SH-SY5Y (cell line): ENCODE results near the gene SMARCD1.

Experiments
- GATA2 ChIP-seq: IDR thresholded peaks from 2 replicates; pipeline ENCODE4 v1.6.1; 2011; ENCODE audit warnings: mild to moderate bottlenecking, low read depth, low read length
- GATA3 ChIP-seq: IDR thresholded peaks from 2 replicates; pipeline ENCODE4 v1.6.1; 2011; ENCODE audit warnings: low read depth, mild to moderate bottlenecking, low read length, moderate library complexity

SMARCD1 gene

DNA sequence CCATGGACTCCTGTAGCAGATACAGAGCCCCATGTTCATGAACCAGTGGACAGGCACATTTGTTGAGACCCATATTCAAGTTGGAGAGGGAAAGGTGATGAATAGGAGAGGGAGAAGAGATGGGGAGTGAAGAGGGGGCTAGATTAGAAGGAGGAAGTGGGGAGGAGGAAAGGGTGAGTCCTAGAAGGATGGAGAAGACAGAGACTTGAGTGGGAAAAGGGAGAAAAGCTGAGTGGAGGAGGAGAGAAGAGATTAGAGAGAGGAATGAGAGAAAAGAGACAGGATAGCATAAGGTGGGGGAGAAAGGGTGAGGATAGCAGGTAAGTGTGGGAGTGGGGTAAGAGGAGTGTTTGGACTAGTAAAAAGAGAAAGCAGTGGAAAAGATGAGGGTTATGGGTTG, 32.6 kb upstream of the SMARCD1 start:
- TF ChIP-seq GATA2 (no peak), GATA3 (no peak)

GRCh38 chr12:50052964-50053363, 32.2 kb upstream of the SMARCD1 start:
- TF ChIP-seq GATA3 (no peak), GATA2 (no peak)

- TF ChIP-seq GATA3 (no peak), GATA2 (no peak)
These were observed 31.6 kb upstream of the SMARCD1 start for GRCh38 chr12:50053583-50053982.

GRCh38 chr12:50055831-50056638, 29.1 kb upstream of the SMARCD1 start:
- TF ChIP-seq GATA2: no peak
- no peak for TF ChIP-seq GATA3

DNA sequence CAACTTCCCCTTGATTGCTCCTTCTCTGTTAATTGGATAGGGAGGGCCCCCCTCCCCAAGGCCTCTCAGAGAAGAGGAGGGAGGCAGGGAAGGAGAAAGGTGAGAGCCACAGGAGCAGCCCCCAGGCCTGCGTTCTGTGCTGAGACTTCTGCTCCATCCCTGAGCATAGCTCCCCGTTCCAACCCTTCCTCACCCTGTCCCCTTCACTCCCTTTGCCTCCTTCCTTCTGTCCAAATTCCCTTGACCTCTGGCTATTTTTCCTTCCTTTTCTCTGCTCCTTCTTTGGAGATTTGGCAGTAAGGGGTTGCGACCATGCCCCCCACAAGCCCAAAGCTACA, 28.5 kb upstream of the SMARCD1 start:
- TF ChIP-seq GATA2: no peak
- no peak for TF ChIP-seq GATA3

DNA sequence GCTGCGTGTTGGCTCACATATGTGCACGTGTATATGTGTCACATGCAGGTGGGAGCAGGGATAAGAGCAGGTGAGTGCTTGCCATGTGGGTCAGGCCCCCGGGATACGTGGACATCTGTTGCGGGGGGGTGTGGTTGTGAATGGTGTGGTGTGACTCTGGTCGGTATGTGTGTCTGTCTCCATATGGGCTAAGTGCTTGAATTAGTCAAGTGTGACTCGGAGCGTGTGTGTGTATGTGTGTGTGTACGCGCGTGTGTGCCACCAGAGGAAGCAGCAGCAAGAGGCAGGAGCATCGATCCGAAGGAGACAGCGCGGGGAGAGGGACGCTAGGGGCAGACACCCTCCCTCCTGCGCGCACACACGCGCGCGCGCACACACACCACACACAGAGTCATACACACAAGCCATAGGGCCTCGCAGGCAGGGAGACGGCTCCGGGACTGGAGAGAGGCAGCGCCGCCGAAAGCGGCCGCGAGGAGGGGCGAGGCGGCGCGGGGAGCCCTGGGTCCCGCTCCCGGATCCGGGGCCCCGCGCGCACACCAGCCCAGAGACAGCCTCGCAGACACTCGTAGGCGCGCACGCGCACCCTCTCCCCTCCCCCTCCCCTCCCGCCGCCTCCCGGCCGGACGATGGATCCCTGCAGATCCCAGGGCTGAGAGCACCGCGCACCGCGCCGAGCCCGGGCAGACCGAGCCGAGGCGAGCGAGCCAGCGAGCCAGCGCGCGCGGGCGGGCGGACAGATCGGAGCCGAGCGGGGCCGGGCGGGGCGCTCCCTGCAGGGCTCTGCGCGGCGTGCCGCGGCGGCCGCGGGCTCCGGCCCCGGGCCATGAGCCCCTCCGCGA, 27.9 kb upstream of the SMARCD1 start, which contains the start of gene ASIC1:
TSS of gene ASIC1 (plus strand) at position 597 of the 842 bp plus-strand sequence. CDS start 1,171 bp downstream, outside the sequence.
- no peak for TF ChIP-seq GATA3
- no peak for TF ChIP-seq GATA2

- TF ChIP-seq GATA3 (no peak), GATA2 (no peak)
These were observed 27.1 kb upstream of the SMARCD1 start for GRCh38 chr12:50057896-50058670.

- TF ChIP-seq GATA3 (no peak), GATA2 (no peak)
These were observed 26.3 kb upstream of the SMARCD1 start for GRCh38 chr12:50058743-50059312.

- TF ChIP-seq GATA2 (no peak), GATA3 (no peak)
These were observed 25.6 kb upstream of the SMARCD1 start for GRCh38 chr12:50059440-50060119.

- TF ChIP-seq GATA3 (no peak), GATA2 (no peak)
These were observed 25.0 kb upstream of the SMARCD1 start for GRCh38 chr12:50060120-50060468.

DNA sequence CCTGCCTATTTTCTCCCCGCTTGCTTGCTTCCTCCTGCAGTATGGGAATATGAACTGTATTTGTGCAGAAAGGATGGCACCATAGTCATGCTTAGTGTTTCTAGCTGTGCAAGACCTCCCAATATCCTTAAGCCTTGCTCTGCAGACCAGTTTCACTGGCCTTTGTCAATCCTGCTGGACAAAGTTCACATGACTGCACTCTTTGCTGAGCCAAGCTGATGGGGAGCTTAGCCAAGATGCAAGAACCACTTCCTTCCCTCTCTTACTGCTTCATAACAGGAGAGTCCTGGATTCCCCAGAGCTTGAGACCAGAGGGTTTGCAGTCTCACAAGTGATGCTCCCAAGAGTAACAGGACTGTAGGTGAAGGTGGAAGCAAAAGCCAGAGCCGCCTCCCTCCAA, 24.0 kb upstream of the SMARCD1 start:
- TF ChIP-seq GATA3: no peak
- TF ChIP-seq GATA2: no peak

- TF ChIP-seq GATA3 (no peak), GATA2 (no peak)
These were observed 23.0 kb upstream of the SMARCD1 start for GRCh38 chr12:50061946-50062686.
